ENCODE data around the gene FGD5.

The FGD5 gene

DNA sequence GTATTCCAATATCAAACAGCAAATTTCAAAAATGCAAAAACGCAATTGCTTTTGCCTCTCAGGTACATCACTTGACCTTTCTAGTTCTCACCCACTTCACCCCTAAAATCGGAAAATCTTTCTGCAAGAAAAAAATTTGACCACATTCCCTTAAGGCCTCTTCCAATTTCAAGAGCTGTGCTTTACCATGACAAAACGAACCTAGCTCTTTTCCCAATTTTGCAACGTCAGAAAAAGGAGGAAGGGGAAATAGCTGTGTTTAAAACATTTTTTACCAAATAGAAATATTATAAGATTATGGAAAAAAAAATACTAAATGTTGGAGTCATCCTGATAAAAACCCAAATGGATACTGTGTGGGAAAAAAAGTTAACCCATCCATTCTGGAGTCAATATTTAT, 127.5 kb downstream of the FGD5 start:
- no peak for DNase-seq

GRCh38 chr3:14946739-14947099, 128.0 kb downstream of the FGD5 start:
- no peak for DNase-seq

DNA sequence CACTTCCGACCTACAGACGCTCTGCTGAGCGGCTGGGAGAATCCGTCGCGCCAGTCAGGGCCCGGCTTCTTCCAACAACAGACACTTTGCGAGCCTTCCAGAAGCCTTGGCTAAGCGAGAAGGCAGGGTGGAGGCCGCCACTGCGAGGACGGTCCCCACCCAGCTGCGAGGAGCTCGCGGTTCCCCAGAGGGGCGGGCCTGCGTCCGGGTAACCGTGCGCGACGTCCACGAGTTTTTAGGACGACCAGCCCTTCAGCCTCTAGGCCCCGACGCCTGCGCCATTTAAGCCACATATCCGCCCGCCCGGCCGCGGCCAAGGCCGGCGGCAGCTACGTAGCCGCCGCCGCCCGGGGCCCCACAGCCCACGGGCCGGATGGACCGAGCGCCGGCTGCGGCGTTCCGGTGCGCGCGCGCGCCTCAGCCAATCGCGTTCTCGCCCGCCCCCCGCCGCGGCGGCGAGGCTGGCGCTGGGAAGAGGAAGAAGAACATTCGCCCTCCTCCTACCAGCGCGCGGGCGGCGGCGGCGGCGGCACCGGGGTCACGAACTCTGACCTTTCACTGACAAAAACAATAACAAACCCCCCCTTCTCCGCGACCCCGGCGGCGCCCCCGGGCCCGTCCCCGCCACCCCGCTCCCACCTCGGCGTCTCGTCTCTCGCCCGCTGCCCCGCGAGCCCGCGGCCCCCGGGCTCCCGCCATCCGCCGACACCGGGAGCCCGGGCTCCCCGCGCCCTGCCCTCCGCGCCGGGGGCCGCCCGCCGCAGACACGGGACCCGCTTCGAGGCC, 128.5 kb downstream of the FGD5 start, which contains the start of gene NR2C2:
TSS of gene NR2C2 (plus strand) at position 484 of the 786 bp plus-strand sequence. CDS start 56,332 bp downstream, outside the sequence.
- DNase-seq: peak; percentile 69

DNA sequence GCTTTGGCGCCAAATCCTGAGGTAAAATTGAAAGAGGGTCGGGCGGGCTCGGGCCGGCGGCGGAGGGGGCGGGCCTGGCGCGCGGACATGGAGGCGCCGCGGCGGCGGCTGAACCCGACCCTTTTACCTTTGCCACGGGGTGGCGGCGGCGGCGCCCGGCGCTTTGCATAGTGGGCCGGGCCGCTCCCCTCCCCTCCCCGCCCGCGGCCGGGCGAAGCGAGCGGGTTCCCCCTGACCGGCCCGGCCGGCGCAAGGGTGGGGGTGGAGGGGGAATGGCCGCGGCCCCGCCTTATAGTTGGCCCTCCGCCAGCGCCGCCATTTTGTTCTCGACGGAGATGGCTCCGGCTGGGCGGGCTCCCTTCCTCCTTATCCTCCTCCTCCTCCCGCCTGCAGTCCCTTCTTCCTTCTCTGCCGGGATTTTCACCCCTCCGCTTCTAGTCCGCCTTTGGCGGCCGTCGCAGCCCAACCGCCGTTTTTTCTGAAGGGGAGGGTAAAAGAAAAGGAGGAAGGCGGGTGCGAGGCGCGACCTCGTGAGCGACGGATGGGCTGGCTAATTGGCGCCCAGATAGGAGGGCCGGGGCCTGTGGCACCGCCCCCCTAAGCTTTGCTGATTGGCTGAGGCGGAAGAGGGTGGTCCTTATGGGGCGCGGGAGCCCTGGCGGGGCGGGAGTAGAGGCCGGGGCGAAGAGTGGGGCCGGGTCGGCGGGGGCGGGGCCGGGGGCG, 129.3 kb downstream of the FGD5 start:
- peak; percentile 92 for DNase-seq

- no peak for DNase-seq
Observed at GRCh38 chr3:14948609-14949038, 129.9 kb downstream of the FGD5 start.

- DNase-seq: no peak
Observed at GRCh38 chr3:14949126-14949525, 130.4 kb downstream of the FGD5 start.

- DNase-seq: no peak
Observed at GRCh38 chr3:14950274-14950673, 131.5 kb downstream of the FGD5 start.

DNA sequence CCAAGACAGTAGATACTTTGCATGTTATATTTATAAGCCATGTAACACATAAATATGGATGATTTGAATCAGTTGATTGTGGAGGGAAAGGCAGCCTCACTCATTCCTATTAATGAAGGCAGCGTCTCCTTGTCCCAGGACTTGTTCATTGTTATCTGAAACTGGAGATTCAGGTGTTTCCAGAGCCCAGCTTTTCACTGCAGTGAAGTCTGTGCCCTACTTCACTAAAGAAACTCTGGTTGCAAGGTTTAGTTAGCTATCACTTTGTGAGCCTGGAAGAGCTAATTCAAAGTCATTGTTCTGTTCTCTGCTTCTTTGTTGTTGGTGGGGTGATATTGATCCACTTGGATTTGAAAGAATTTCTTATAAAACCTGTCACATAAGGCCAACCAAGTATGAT, 138.4 kb downstream of the FGD5 start:
- DNase-seq: no peak

DNA sequence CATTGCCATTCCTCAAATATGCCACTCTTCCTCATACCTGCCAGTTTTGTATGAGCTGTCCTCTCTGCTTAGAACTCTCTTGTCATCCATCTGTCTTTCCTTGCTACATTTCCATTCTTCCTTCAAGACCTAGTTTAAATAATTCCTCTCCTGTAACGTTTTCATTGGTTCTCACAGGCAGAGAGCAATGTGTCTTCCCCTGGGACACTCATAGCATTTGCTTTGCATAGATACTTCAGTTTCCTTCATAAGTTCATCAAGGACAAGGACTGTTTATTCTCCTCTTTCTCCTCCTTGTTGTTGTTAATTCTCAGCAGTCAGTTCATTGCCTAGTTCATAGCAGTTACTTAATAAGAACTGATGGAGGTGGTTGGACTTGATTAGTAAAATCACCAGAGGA, 139.2 kb downstream of the FGD5 start:
- no peak for DNase-seq

- DNase-seq: no peak
Observed at GRCh38 chr3:14959359-14959943, 140.7 kb downstream of the FGD5 start.

GRCh38 chr3:14962762-14963161, 144.0 kb downstream of the FGD5 start:
- no peak for DNase-seq

DNA sequence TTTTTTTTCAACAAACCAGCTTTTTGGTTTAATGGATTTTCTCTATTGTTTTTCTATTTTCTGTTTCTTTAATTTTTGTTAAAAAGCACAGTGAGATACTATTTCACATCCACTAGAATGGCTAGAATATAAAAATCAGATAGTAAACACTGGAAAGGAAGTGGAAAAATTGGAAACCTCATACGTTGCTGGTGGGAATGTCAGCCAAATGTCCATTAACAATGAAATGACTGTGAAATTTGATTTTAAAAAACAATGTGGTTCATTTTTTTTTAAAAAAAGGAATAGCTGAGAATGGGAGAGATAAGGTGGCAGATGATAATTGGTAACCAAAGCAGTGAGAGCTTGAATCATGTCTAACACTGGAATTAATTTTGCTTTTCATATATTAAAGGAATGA, 148.5 kb downstream of the FGD5 start:
- no peak for DNase-seq

- DNase-seq: no peak
Observed at GRCh38 chr3:14969671-14970070, 150.9 kb downstream of the FGD5 start.

- DNase-seq: no peak
Observed at GRCh38 chr3:14976317-14976716, 157.6 kb downstream of the FGD5 start.

GRCh38 chr3:14980689-14981088, 161.9 kb downstream of the FGD5 start:
- DNase-seq: peak; percentile 34
